SW 1271 (cell line): Measurements from ENCODE around the gene AAGAB.
"Not testable (repeated sequence)": the region's sequence is repeated elsewhere in the genome, so short reads cannot be mapped to it uniquely, and the experiment has no call there.

Source experiments
- DNase-seq, 2 experiments: peaks; one replicate each; lab custom pipeline; 2025; lab: John Stamatoyannopoulos, UW

AAGAB gene

GRCh38 chr15:67253549-67254237, 768 bp downstream of the AAGAB start:
- DNase-seq: peak in 1 of 2 experiments; percentile 62

- no peak for DNase-seq
Observed at GRCh38 chr15:67253101-67253500, 1.4 kb downstream of the AAGAB start.

GRCh38 chr15:67251318-67251717, 3.1 kb downstream of the AAGAB start:
- no peak for DNase-seq

DNA sequence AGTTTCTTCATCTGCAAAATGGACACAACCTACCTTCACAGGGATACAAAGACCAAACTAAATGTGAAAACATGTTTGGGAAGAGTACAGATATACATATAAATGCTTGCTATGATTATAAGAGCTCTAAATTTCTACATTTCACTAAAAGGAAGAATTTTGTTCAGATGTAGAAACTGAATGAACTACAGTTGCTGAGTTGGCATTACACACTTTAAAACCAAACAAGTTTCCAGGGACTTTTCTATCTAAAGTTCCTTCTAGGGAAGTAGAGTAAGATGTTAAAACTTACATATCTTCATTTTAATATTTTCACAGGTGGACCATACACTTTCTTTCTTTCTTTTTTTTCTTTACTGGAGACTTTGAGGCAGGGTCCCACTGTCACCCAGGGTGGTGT, 4.6 kb downstream of the AAGAB start:
- no peak for DNase-seq

- no peak for DNase-seq
Observed at GRCh38 chr15:67248011-67248505, 6.4 kb downstream of the AAGAB start.

GRCh38 chr15:67246606-67247005, 7.9 kb downstream of the AAGAB start:
- not testable (repeated sequence) for DNase-seq

DNA sequence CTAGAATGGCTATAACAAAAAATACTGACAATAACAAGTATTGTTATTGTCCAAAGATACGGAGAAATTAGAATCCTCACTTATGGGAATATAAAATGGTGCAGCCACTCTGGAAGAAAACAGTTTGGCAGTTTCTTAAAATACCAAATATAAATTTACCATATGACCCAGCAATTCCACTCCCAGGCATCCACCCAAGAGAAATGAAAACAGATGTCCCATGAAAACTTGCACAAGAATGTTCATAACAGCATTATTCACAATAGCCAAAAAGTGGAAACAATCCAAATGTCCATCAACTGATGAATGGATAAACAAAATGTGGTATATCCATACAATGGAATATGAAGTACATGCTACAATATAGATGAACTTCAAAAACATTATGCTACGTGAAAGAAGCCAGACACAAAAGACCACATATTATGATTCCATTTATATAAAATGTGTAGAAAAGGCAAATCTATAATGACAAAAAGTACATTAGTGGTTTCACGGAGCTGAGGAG, 9.4 kb downstream of the AAGAB start:
- DNase-seq: no peak

DNA sequence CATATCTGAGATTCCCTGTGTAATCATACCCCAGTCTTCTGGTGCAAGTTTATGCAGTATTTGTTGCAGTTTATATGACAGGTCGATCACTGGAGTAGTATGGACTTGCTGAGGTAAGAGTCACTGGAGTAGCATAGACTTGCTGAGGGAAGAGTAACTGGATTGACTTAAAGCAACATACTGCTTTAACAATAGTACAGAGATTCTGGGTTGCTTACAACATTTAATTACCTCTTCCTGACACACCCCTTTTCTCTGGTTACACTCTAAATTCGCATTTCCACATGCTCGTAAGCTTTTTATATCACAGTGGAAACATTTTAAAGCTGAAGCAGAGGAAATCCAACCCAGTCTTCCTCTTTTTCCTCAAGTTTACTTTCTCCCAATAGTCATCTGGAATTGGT, 11.8 kb downstream of the AAGAB start:
- DNase-seq: no peak

GRCh38 chr15:67241132-67241855, 13.2 kb downstream of the AAGAB start:
- no peak for DNase-seq

GRCh38 chr15:67240235-67241131, 14.0 kb downstream of the AAGAB start:
- peak in 1 of 2 experiments; percentile 49 for DNase-seq

GRCh38 chr15:67232591-67232990, 21.9 kb downstream of the AAGAB start:
- no peak for DNase-seq

GRCh38 chr15:67230504-67230903, 24.0 kb downstream of the AAGAB start:
- no peak for DNase-seq

- no peak for DNase-seq
Observed at GRCh38 chr15:67228286-67228685, 26.2 kb downstream of the AAGAB start.

GRCh38 chr15:67227846-67228245, 26.6 kb downstream of the AAGAB start:
- DNase-seq: no peak

- DNase-seq: no peak
Observed at GRCh38 chr15:67227431-67227830, 27.0 kb downstream of the AAGAB start.

GRCh38 chr15:67225336-67225735, 29.1 kb downstream of the AAGAB start:
- DNase-seq: no peak

DNA sequence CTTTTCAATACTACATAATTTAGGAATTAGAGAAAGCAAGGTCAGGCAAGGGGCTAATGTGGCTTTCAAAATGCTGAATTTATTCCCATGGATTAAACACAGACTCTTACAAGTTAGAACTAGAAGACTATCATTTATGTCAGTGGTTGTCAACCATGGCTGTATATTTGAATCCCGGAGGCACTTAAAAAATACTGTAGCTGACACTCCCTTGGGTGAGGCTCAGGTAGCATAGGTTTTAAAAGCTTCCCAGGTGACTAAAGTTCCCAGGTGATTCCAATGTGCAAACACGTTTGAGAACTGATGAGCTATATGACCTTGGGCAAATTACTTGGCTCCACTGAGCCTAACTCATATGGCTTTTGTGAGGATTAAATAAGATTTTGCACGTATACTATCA, 29.6 kb downstream of the AAGAB start:
- no peak for DNase-seq

GRCh38 chr15:67219288-67219687, 35.2 kb downstream of the AAGAB start:
- no peak for DNase-seq

- no peak for DNase-seq
Observed at GRCh38 chr15:67218428-67218827, 36.0 kb downstream of the AAGAB start.

GRCh38 chr15:67216859-67217258, 37.6 kb downstream of the AAGAB start:
- no peak for DNase-seq

- no peak for DNase-seq
Observed at GRCh38 chr15:67215102-67215501, 39.4 kb downstream of the AAGAB start.

GRCh38 chr15:67212684-67213367, 41.6 kb downstream of the AAGAB start:
- no peak for DNase-seq
